HTERT RPE-1 (cell line): Measurements from ENCODE around the gene SPPL2C.

Source experiments
- in situ Hi-C: fragments of 300-500 bp; cut with MboI; formaldehyde crosslinking; loops from 4 replicates; pipeline ENCODE4 v1.14.3; 2020; ENCODE audit warnings: low sequenced_read_pairs

SPPL2C gene

DNA sequence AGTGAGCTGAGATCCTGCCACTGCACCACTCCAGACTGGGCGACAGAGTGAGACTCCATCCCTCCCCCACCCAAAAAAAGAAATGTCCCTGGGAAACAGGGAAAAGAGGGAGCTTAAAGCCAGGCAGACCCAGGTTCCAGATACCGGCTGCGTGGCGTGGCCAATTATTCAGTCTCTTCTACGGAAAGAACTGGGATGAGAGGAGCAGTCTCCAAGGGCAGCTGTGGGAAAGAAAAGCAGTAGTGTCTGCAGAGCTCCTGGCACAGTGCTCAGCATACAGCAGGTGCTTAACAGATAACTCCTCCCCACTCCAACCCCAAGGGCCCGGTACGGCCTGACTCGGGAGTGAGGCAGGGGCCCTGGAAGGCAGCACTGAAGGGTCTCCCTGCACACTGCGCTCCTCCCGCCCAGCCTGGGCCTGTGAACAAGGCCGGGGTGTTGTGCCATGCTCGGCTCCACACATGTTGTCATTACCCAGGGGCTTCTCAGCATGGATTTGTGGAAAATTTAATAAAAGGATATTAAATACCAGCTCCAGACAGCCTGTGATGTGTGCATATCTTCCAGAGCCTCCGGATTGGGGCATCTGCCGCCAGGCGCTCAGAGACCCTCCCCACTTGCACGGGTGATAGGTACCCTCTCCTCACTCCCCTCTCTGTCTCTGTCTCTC, 17.6 kb upstream of the SPPL2C start:
- in situ Hi-C loops: no loop called here

DNA sequence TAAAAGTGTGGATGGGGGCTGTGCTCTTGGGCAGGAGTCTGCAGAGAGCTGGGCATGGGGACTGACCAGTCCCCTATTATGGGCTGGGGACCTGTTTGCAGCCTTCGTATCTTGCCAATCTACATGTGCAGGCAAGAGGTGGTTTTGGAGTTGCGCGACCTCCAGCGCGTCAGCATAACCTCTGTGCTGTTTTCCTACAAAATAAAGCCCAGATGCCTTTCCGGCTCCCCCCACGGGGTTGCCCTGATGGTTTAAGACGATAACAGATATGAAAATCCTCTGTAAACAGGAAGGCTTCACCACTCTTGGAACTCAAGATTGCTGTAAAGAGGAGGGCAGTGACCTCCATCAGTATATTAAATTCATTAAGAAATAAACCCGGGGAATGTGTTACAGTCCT, 16.5 kb upstream of the SPPL2C start:
- in situ Hi-C loops: no loop called here

DNA sequence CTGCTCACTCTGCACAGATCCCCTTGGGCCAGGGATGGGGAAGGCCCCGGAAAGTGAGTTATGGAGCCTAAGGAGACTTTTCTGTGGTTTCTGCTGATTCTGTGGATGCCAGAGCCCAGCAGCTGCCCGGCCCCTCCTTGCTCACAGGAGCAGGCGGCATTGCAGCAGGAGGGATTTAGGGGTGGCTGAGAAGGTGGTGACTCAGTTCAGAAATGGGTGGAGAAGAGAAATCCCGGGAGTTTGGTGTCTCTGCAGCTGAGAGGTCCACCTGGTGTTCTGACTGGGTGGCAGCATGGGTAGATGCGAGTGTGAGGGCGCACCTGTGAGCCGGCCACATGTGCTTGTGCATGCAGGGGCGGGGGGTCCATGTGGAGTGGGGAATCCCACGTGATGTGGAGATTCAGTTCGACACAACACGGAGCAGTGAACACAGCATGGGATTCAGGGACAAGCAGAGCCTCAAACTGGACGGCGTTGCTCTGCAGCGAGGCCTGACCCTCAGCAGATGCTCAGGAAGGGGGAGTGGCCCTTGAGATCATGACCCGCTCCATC, 16.0 kb upstream of the SPPL2C start:
- in situ Hi-C loops: no loop called here

DNA sequence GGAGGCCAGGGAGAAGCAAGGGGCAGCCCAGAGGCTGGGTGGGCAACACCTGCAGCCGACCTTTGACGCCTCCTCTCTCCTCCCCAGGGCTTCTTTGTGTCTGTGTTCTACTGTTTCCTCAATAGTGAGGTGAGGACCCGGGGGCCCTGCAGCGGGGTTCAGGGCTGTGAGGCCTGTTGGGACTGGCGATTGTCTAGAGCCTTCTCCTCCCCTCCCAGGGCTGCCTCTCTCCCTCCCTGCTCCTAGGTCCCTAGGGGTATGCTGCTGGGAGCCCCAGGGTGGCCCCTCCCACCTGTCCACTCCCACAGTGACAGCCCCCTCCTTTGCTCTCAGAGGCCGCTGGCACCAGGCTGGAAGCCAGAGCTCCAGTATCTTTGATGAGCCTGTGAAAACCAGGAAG, 10.8 kb upstream of the SPPL2C start:
- in situ Hi-C loops: no loop called here

DNA sequence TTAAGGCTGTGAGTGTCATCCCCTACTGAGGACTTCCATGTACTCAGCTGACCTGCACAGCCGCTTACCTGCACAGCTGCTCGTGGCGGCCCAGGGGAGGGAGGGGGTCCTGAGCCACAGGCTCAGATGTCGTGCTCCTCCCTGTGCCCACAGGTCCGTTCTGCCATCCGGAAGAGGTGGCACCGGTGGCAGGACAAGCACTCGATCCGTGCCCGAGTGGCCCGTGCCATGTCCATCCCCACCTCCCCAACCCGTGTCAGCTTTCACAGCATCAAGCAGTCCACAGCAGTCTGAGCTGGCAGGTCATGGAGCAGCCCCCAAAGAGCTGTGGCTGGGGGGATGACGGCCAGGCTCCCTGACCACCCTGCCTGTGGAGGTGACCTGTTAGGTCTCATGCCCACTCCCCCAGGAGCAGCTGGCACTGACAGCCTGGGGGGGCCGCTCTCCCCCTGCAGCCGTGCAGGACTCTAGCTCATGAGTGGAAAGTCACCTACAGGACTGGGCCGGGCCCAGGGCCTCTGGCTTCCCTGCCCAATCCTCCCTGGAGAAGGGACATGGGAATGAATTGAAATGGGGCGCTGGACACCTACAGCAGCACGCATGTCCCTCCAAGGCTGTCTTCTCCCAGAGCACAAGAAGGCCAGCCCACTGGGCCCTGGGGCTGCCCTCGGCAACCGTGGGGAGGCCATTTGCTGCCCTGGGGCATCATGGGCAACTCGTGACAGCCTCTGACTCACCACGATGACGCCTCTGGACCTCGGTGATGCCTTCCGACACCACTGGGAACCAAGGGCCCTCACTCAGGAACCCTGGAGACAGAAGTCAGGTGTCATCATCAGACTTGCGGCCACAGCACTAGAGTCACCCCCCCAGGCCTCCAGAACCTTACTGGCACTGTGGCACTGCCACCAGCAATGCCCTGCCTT, 9.9 kb upstream of the SPPL2C start:
- in situ Hi-C loops: no loop called here

DNA sequence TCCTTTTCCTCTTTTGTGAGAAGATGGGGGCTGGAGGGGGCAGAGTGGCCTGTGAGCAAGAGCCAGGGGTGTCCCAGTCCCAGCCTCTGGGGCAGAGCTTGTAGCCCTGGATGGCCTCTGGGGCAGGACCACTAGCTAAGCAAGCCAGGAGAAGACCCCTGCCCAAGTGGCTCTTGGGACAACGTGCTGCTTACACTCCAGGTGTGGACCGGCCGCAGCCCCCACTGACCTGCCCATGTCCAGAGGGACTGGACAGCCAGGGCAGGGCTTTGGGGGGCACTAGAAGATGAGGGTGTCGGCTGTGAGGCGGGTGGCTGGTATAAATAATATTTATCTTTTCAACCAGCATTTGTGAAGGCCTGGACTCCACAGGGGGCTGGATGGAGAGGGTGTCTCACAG, 9.2 kb upstream of the SPPL2C start:
- in situ Hi-C loops: no loop called here

DNA sequence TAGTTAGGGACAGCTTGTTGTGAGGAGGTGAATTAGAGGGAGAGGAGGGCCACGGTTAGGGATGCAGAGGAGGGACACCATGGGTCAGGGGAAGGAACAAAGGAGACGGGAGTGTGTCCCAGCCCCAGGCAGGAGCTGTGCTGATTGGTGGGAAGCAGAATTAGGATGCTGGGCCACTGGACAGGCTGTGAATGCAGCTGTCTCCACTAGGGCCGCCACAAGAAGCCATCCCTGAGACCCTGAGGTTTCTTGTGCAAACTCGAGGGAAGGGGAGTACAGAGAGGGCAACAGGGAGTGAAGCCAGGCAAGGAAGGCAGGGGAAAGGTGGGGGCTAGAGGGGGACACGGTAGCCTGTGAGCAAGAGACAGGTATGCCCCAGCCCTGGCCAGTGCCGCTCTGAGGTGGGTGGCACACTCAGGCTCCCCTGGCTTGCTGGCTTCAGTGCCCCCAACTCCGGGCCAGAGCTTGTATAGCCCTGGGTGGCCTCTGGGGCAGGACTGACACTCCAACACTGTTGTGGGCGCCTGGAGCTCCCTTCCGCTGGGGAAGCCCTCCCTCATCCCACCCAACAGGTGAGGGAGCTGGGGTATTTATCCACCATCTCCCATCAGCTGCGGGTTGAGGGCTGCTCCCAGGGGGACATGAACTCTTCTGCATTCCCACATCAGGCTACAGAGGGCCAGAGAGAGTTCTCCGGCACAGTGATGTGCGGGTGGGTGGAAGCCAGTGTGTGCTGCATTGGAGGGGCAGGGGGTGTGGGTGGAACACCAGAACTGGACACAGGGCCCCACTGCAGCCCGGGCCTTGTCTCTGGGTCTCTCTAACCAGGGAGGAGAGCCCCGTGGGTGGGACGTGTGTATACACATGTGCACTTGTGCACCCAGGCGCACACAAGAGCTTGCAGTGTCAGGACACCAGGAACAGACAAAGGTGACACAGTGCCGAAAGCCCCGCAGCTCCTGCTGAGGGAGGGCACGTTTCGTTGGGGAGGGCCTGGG, 8.3 kb upstream of the SPPL2C start:
- in situ Hi-C loops: no loop called here

DNA sequence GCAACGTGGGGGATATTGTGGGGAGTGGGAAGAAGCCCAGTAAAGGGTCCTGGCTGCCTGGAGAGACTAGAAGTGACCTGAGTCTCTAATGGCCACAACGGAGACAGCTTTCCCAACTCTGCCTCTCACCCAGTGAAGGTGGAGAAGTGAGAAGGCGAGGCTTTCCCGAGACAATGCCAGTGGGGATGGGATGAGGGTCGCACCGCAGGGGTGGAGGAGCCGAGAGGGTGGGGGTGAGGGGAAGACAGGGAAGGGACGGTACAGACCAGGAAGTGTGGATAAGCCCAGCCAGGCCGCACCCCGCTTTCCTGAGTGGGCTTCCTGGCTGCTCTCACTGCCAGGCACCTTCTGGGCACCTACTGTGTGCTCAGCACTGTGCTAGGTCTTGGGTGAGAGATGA, 7.5 kb upstream of the SPPL2C start:
- in situ Hi-C loops: no loop called here

DNA sequence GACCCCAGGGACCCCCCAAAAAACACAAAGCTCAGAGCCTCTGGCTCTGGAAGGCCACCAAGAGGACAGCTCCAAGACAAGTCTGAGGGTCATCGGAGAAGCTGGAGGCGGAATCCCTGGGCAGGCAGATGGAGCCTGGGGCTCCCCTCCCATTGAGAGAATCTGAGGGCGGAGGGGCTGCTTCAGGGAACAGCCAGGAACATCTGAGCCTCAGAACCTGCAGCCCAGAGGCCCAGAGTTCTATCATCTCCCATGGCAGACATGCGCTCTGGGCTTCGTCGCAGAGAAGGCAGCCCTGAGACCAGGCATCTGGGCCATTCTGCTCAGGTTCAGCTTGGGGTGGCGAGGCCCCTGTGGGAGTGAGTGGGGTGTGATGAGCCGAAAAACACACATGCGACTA, 7.1 kb upstream of the SPPL2C start:
- in situ Hi-C loops: no loop called here

DNA sequence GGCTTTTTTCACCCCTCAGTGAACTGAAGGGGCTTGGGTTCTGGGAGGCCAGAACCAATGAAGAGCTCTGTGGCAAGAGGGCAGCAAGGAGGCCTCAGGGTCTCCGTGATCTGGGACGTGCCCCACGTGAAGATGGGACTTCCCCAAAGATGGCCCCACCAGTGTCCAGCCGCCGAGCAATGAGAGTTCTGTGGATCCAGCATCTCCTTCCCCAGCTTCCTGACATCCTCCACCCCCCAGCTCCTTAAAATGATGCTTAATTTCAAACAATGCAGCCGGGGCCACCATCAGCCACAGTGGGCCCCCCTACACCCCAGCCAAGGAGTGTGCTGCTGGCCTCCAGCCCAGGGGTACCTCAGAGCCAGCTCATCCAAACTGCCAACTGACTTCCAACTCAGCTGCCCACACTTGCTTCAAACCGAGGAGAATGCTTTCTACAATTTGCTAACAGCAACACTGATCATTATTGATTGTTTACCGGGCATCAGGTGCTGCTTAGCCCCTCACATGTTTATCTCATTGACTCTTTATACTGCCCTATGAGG, 5.9 kb upstream of the SPPL2C start:
- in situ Hi-C loops: no loop called here

DNA sequence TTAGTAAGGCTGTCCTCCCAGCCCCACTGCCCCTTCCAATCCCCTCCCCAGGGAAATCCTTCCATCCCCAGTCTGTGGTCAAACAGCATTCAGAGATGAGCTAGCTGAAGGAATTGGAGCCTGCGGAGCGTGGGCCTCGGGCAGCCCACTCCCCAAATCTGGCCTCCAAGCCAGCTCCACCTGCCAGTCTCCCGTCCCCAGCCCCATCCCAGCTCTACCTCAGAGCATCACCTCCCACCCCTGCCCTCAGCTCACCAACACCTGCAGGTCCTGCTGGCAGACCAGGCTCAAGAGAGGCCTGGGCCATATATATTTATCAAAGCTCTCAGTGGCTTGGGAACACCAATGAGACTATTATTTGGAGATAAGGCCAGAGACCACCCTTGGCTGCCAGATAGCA, 5.2 kb upstream of the SPPL2C start:
- in situ Hi-C loops: no loop called here

DNA sequence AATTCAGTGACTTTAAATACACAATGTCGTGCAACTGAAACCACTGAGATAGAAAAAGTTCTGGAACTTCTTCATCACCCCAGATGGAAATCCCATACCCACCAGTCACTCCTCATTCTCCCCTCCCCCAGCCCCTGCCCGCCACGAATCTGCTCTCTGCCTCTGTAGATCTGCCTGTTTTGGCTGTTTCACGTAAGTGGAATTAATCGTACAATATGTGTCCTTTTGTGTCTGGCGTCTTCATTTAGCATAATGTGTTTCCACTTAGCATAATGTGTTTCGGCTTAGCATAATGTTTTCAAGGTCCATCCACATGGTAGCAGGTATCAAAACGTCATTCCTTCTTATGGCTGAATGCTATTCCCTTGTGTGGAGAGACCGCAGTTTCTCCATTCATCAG, 3.5 kb upstream of the SPPL2C start:
- in situ Hi-C loops: no loop called here

DNA sequence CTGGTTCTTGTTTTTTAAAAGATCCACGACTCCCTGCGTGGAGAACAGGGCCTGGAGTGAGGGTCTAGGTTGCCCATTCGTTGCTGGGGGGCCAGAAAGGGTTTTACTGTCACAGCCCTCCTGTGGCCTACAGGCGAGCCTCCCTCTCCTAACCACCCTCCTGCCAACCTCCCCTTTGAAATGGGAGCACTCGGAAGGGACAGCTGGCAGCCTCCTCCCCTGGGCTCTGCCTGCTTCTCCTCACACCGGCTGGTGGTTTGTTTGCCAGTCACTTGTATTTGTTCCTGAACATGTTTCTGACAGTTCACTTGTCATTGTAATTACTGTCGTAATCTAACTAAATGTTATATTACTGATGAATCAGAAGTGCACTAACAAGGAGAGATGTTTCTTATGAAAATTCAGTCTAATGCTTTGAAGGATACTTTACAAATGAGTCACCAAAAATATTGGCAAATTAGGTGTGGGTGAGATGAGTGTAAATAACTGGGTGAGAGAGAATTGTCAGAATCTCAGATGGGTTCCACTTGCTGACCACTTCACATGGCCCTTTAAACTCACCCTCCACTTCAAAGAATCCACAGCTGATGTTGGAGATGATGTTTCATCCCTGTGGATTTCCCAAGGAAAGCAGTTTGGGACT, 2.7 kb upstream of the SPPL2C start:
- in situ Hi-C loops: no loop called here

DNA sequence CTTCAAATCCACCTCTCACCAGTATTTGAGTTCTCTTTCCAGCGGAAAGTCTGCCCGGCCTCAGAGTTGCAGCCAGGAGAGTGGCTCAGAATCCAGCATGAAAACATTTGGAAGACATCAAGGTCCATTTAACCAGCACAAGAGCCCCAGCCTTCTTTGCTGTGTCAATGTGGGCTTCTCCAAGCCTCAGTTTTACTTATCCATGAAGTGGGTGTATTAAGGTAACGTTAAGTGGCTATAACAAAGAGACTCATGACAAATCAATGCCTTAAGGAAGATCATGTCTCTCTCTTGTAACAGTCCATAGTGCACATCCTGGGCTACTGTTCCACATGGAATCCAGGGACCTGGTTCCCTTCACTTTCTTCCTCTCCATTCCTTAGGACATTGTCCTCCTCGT, 959 bp upstream of the SPPL2C start:
- in situ Hi-C loops: no loop called here

DNA sequence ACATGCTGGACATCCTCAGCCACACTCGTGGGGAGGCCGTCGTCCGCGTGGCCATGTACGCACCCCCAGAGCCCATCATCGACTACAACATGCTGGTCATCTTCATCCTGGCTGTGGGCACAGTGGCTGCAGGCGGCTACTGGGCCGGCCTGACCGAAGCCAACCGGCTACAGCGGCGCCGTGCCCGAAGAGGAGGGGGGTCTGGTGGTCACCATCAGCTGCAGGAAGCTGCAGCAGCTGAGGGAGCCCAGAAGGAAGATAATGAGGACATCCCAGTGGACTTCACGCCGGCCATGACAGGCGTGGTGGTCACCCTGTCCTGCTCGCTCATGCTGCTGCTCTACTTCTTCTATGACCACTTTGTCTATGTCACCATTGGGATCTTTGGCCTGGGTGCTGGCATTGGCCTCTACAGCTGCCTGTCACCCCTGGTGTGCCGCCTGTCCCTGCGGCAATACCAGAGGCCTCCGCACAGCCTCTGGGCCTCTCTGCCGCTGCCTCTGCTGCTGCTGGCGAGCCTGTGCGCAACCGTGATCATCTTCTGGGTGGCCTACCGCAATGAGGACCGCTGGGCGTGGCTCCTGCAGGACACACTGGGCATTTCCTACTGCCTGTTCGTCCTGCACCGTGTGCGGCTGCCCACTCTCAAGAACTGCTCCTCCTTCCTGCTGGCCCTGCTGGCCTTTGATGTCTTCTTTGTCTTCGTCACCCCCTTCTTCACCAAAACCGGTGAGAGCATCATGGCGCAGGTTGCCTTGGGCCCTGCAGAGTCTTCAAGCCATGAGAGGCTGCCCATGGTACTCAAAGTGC, 900 bp downstream of the SPPL2C start:
- in situ Hi-C loops: no loop called here

DNA sequence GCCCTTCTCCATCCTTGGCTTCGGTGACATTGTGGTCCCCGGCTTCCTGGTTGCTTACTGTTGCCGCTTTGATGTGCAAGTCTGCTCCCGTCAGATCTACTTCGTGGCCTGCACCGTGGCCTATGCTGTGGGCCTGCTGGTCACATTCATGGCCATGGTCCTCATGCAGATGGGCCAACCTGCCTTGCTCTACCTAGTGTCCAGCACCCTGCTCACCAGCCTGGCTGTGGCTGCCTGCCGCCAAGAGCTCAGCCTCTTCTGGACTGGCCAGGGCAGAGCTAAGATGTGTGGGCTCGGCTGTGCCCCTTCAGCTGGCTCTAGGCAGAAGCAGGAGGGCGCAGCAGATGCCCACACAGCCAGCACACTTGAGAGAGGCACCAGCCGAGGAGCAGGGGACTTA, 1.5 kb downstream of the SPPL2C start:
- in situ Hi-C loops: no loop called here

DNA sequence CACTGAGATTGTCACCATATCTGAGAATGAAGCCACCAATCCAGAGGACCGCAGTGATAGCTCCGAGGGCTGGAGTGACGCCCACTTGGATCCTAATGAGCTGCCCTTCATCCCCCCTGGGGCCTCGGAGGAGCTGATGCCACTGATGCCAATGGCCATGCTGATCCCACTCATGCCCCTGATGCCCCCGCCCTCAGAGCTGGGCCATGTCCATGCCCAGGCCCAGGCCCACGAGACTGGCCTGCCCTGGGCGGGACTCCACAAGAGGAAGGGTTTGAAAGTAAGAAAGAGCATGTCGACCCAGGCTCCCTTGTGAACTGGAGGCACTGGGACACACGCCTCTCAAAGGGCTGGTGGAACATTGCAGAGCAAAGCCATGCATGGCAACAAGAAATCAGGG, 2.0 kb downstream of the SPPL2C start:
- in situ Hi-C loops: no loop called here

DNA sequence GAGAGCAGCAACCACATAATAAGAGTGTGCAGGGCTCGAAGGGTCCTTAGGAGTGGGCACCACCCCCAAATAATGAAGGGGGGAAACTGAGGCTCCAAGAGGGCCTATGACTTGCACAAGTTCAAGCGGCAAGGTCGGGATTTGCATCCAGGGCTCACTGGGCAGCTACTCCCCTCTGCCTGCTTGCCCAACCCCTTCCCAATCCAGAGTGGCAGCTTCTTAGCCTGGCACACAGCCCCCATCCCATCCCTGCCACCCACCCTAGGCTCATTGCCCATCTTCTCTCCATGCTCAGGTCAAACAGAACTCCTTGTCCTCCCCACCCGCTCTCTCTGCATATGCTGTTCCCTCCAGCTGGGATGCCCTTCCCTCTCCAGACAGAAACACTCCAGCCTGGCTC, 2.4 kb downstream of the SPPL2C start:
- in situ Hi-C loops: no loop called here

DNA sequence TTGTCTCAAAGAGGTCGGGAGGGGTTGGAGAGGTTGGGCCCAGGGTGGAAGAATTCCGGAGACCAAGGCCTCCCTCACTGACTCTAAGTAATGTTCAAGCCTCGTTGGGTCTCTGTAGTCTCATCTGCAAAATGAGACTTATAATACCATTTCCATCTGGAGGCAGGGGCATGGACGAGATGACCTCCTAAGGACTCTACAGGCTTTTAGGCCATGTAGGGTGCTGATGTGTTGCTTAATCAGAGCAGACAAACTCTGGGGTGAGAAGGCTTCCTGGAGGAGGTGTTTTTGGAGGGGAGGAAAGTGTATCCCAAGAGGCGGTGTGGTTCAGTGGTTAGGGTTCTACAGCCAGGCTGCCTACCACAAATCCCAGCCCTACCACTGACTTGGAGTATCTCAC, 3.1 kb downstream of the SPPL2C start:
- in situ Hi-C loops: no loop called here
